Bronchial epithelial cell (primary cell): ENCODE data around the gene TSPO. TPM values are rescaled to one million over a fixed set of nuclear protein-coding genes. Genes with fewer than 3 reads are reported as not detected.

Experiments used
- DNase-seq: peaks from one replicate; pipeline ENCODE4 v3.0.0-alpha.2; 2010; ENCODE audit warnings: low read depth
- FAIRE-seq: peaks from 2 replicates; lab custom pipeline; 2011; peaks lifted over from hg19 to GRCh38; lab: Jason Lieb, UNC
- H3K27me3 ChIP-seq: 2 replicates; pipeline ENCODE4 v1.5.1; 2011; ENCODE audit warnings: low read length; ENCODE audit not compliant: control insufficient read depth, insufficient read depth
- H3K36me3 ChIP-seq: 2 replicates; pipeline ENCODE4 v1.5.1; 2011; ENCODE audit warnings: low read length; ENCODE audit not compliant: control insufficient read depth, insufficient read depth
- H3K4me3 ChIP-seq: 2 replicates; pipeline ENCODE4 v1.5.1; 2011; ENCODE audit warnings: mild to moderate bottlenecking, low read depth, low read length, control low read depth
- total RNA-seq: library from RNA; depleted of rRNA; stranded (reverse); fragments of >200 nt; gene quantifications from 2 replicates; pipeline ENCODE4 v1.2.1, GENCODE V29; 2014
- TF ChIP-seq, protein P1 (sequence below): IDR thresholded peaks from 2 replicates; pipeline ENCODE4 v1.5.1; 2011; ENCODE audit warnings: mild to moderate bottlenecking, moderate library complexity, low read length, control low read depth, inconsistent platforms; ENCODE audit not compliant: insufficient read depth, severe bottlenecking

Gene TSPO
- total RNA-seq, 1 donor from 2014 or later = 419 TPM

DNA sequence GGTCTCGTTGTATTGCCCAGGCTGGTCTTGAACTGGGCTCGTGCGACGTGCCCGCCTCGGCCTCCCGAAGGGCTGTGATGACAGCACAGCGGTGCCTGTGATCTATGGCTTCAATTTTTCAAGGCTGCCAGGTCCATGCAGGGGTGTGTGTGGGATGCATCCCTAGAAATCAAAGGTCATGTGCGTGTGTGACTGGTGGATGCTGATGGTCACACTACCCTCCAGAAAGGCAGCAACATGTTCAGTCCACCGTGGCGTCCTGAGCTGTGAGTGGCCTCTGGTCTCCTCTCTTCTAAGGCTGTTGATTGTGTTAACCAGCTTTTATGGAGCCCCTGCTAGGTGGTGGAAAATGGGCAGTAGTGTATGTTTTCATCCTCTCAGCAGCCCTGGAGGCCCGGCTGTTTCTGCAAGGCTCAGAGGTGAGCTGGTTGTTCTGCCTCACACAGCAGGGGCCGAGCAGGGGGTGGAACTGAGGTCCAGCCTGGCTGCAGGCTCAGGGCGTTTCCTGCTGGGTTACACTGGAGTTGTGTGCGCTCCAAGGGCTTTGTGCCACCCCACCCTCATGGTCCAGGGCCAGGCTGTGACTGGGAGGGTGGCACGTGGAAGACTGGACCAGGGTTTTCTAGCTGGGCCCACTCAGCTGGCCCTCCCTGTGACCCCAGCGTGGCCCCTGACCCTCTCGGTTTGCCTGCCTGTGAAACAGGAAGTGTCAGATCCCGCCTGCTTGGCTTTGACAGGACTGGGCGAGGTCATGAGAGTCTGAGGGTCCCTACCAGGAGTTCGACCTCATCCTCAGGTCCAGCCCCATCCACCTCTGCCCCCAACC lies 33.1 kb upstream of the TSPO start:
- FAIRE-seq (no peak), DNase-seq (no peak)
- TF ChIP-seq, protein P1, sequence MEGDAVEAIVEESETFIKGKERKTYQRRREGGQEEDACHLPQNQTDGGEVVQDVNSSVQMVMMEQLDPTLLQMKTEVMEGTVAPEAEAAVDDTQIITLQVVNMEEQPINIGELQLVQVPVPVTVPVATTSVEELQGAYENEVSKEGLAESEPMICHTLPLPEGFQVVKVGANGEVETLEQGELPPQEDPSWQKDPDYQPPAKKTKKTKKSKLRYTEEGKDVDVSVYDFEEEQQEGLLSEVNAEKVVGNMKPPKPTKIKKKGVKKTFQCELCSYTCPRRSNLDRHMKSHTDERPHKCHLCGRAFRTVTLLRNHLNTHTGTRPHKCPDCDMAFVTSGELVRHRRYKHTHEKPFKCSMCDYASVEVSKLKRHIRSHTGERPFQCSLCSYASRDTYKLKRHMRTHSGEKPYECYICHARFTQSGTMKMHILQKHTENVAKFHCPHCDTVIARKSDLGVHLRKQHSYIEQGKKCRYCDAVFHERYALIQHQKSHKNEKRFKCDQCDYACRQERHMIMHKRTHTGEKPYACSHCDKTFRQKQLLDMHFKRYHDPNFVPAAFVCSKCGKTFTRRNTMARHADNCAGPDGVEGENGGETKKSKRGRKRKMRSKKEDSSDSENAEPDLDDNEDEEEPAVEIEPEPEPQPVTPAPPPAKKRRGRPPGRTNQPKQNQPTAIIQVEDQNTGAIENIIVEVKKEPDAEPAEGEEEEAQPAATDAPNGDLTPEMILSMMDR = no peak

DNA sequence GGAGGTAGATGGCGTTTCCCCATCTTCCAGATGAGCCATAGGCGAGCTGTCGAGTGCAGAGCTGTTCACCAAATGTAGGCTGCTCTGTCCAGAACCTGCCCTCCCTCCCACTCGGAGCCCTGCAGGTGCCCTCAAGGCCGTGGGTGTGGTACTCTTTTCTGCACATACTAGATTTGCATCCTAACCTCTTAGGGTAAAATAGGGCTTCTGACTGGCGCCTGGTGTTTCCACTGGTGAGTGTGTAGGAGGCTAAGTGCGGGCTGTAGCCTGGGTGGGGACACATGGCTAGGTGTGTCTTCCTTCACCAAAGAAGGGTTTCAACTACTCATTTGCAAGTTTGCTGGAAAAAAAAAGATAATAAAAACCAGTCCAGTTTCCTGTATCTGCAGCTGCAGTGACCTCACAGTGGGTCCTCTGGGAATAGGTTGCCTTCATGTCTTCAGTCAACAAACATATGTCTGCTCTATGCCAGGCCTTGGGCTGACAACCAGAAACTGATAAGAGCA lies 32.4 kb upstream of the TSPO start:
- H3K4me3 ChIP-seq = no peak overlapping the region
- TF ChIP-seq, protein P1 = no peak
- DNase-seq (no peak), FAIRE-seq (peak; percentile 81)
- H3K36me3 ChIP-seq = no peaks in the 10 kb centered on the region
- H3K27me3 ChIP-seq = no peaks in the 10 kb centered on the region

More for the DNA sequence above, 33.1 kb upstream of the TSPO start:
- Histone ChIP-seq H3K36me3 (no peaks in the 10 kb centered on the region), H3K27me3 (no peaks in the 10 kb centered on the region), H3K4me3 (no peak overlapping the region)

DNA sequence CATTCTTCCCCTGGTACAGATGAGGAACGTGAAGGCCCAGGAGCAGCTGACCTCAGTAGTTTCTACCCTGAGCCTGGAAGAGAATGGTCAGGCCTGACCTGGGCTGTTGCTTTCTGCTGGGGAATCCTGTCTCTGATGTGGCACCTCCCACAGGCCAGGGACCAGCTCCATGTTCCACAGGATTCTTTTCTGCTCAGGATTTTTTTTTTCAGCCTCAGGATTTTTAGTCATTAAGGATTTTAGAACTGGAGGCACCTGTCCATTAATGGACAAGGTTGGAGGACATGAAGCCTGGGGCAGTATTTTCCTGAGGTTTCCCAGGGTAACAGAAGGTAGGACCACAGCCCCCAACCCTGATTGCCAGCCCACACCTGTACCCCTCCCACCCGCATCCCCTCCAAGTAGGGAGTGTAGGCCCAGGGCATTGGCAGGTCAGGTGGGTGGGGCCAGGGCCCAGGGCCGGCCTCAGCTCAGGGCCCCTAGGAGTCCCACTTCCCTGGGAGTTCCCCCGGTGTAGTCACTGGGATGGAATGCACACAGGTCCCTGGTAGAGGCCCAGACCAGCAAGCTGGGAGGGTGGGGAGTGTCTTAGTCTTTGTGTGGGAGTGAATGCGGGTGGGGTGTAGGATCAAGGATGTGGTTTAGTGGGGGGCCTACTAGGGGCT lies 24.7 kb upstream of the TSPO start:
- Histone ChIP-seq H3K4me3 (peak overlapping the region; percentile 53), H3K36me3 (peaks cover 6% of the 10 kb centered on the region), H3K27me3 (no peaks in the 10 kb centered on the region)
- DNase-seq = peak; percentile 86
- TF ChIP-seq, protein P1 = no peak
- no peak for FAIRE-seq

DNA sequence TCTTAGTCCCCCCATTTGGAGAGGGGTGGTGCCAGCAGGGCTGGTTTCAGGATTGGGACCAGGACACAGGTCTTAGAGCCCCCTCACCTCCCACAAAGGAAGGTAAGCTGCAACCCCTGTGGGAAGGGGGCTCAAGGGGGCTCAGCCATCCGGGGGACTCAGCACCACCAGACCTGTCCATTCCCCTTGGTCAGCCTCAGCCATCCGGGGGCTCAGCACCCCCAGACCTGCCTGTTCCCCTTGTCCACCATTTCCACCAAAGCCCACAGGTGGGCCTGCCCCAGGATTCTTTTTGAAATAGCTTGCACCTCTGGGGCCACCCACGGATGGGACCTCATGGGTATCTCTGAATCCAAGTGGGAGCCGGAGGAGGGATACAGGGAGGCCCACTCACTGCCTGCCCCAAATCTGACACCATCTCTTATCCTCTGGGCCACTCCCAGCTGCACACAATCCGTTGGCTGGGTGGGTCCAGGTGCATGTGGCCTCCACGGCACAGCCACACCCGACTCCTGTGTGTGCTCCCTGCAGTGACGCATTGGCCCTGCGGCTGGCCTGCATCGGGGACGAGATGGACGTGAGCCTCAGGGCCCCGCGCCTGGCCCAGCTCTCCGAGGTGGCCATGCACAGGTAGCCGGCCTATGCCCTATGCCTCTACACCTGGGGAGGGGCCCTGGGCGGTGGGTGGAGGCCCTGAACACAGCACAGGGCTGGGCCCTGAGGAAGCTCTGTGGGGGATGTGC lies 24.0 kb upstream of the TSPO start:
- Histone ChIP-seq H3K36me3 (peaks cover 6% of the 10 kb centered on the region), H3K27me3 (no peaks in the 10 kb centered on the region), H3K4me3 (peak overlapping the region; percentile 53)
- DNase-seq = peak; percentile 81
- TF ChIP-seq, protein P1 = no peak
- no peak for FAIRE-seq

DNA sequence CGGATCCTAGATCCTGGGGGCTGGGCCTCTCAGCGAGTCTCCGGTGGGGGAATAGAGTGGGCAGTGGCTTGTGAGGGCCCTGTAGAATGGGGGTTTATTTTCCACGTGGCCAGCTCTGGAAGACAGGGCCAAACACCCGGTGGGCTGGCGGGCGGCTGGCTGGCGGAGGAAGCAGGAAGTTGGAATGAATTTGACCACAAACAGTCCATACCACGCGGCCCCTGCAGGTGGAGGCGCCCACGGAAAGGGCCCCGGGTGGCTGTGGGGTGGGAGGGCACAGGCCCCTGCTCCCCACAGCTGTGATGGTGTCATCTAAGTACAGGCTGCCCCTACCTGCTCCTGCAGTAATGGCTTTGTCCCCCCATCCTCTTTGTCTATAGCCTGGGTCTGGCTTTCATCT lies 23.2 kb upstream of the TSPO start:
- no peak for DNase-seq
- Histone ChIP-seq H3K36me3 (peaks cover 8% of the 10 kb centered on the region), H3K4me3 (peak overlapping the region; percentile 53), H3K27me3 (no peaks in the 10 kb centered on the region)
- TF ChIP-seq, protein P1 = no peak
- FAIRE-seq = no peak
